ENCODE measurements around the gene RAB11A. TPM values are rescaled to one million over a fixed set of nuclear protein-coding genes. Genes with fewer than 3 reads are reported as not detected.

Gene RAB11A
- total RNA-seq, 2 experiments from 2014 or later, result 106 to 113 TPM

DNA sequence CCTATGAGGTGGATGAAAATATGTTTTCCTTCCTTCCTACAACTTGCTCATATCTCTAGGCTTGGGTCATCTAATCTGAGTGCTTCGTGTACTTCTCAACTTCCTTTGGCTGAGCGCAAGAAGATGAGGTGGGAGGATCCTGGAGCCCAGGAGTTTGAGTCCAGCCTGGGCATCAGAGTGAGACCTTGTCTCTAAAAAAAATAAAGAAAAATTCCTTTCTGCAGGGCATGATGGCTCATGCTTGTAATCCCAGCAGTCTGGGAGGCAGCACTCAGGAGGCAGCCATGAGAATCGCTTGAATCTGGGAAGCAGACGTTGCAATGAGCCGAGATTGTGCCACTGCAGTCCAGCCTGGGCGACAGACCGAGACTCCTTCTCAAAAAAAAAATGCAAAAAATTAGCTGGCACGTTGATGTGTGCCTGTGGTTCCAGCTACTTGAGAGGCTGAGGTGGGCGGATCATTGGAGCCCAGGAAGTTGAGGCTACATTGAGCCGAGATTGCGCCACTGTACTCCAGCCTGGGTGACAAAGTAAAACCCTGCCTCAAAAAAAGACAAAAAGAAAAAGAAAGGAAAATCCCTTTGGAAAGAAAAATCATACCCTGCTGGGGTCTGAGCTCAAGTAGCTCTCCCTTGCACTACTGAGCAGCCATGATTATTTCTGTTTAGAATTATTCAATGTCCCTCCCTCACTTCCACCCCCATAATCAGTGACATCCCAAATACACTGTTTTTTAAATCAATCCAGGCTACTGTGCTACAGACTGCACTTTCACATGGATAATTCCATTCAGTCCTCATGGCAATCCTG lies 28.0 kb upstream of the RAB11A start:
- TF ChIP-seq, protein P1, sequence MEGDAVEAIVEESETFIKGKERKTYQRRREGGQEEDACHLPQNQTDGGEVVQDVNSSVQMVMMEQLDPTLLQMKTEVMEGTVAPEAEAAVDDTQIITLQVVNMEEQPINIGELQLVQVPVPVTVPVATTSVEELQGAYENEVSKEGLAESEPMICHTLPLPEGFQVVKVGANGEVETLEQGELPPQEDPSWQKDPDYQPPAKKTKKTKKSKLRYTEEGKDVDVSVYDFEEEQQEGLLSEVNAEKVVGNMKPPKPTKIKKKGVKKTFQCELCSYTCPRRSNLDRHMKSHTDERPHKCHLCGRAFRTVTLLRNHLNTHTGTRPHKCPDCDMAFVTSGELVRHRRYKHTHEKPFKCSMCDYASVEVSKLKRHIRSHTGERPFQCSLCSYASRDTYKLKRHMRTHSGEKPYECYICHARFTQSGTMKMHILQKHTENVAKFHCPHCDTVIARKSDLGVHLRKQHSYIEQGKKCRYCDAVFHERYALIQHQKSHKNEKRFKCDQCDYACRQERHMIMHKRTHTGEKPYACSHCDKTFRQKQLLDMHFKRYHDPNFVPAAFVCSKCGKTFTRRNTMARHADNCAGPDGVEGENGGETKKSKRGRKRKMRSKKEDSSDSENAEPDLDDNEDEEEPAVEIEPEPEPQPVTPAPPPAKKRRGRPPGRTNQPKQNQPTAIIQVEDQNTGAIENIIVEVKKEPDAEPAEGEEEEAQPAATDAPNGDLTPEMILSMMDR (IDR thresholded peaks at IDR 0.05), result no peak
- ChIA-PET CTCF (interaction anchor here (0.7 to 1.5 kb wide), 3 partner anchors 9 to 21 kb away, joined by 3 to 5 read pairs (median 3); no protein-coding TSS in a partner anchor), POLR2A (interaction anchor here (0.7 to 1.1 kb wide), 3 partner anchors 9 to 51 kb away, joined by 3 read pairs; partner anchors contain the start of gene DENND4A)
- Mint-ChIP-seq H3K27me3 (no peaks in the 10 kb centered on the region), H3K4me3 (no peak overlapping the region), H3K36me3 (ENCODE audit: low read depth) (no peaks in the 10 kb centered on the region), H3K27ac (no peak overlapping the region), H3K4me1 (ENCODE audit: low read depth) (no peaks in the 10 kb centered on the region), H3K9me3 (no peaks in the 10 kb centered on the region)
- DNase-seq (no peak), ATAC-seq (no peak)
- intact Hi-C loops (cut with micrococcal nuclease), result no loop called here

GRCh38 chr15:65845826-65846519 lies 23.3 kb upstream of the RAB11A start:
- Mint-ChIP-seq H3K27me3 (peaks cover 4% of the 10 kb centered on the region), H3K36me3 (ENCODE audit: low read depth) (no peaks in the 10 kb centered on the region), H3K27ac (no peak overlapping the region), H3K9me3 (no peaks in the 10 kb centered on the region), H3K4me3 (no peak overlapping the region), H3K4me1 (ENCODE audit: low read depth) (no peaks in the 10 kb centered on the region)
- intact Hi-C loops (cut with micrococcal nuclease), result no loop called here
- ChIA-PET POLR2A (no interaction called here), CTCF (interaction anchor here (3.0 kb wide), 1 partner anchor 11 kb away, joined by 16 read pairs; no protein-coding TSS in a partner anchor)
- TF ChIP-seq, protein P1 (IDR thresholded peaks at IDR 0.05), result no peak
- ATAC-seq (no peak), DNase-seq (no peak)

GRCh38 chr15:65847989-65848388 lies 21.3 kb upstream of the RAB11A start:
- no peaks in the 10 kb centered on the region for H3K9me3 Mint-ChIP-seq
- TF ChIP-seq, protein P1 (IDR thresholded peaks at IDR 0.05), result no peak
- no peak for DNase-seq
- H3K4me1 Mint-ChIP-seq (ENCODE audit: low read depth), result no peaks in the 10 kb centered on the region
- no peak for ATAC-seq
- POLR2A ChIA-PET, result no interaction called here
- H3K27ac Mint-ChIP-seq, result no peak overlapping the region
- no peaks in the 10 kb centered on the region for H3K36me3 Mint-ChIP-seq (ENCODE audit: low read depth)
- H3K27me3 Mint-ChIP-seq, result peaks cover 4% of the 10 kb centered on the region
- intact Hi-C loops (cut with micrococcal nuclease), result no loop called here
- no peak overlapping the region for H3K4me3 Mint-ChIP-seq
- CTCF ChIA-PET, result interaction anchor here (1.5 to 3.0 kb wide), 2 partner anchors 9 to 15 kb away, joined by 3 to 16 read pairs; no protein-coding TSS in a partner anchor

DNA sequence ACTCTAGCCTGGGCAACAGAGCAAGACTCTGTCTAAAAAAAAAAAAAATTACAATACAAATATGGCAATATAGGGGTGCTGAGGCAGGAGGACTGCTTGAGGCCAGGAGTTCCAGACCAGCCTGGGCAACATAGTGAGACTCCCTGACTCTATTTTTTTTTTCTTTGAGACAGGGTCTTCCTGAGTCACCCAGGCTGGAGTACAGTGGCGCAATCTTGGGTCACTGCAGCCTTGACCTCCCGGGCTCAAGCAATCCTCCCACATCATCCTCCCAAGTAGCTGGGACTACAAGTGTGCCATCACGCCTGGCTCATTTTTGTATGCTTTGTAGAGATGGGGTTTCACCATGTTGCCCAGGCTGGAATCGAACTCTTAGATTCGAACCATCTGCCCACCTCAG lies 17.3 kb upstream of the RAB11A start:
- no peak for DNase-seq
- POLR2A ChIA-PET, result interaction anchor here (0.6 kb wide), 1 partner anchor 13 kb away, joined by 3 read pairs; no protein-coding TSS in a partner anchor
- CTCF ChIA-PET, result interaction anchor here (1.9 kb wide), 1 partner anchor 11 kb away, joined by 8 read pairs; no protein-coding TSS in a partner anchor

More for the DNA sequence above, 17.3 kb upstream of the RAB11A start:
- Mint-ChIP-seq H3K36me3 (ENCODE audit: low read depth) (no peaks in the 10 kb centered on the region), H3K27me3 (peaks cover 4% of the 10 kb centered on the region), H3K4me3 (no peak overlapping the region), H3K27ac (no peak overlapping the region), H3K9me3 (no peaks in the 10 kb centered on the region), H3K4me1 (ENCODE audit: low read depth) (peaks cover 5% of the 10 kb centered on the region)
- intact Hi-C loops (cut with micrococcal nuclease), result no loop called here
- no peak for ATAC-seq
- TF ChIP-seq, protein P1 (IDR thresholded peaks at IDR 0.05), result no peak
